Measurements from ENCODE around the gene RPS6KB1. TPM values are rescaled to one million over a fixed set of nuclear protein-coding genes. Genes with fewer than 3 reads are reported as not detected.

The RPS6KB1 gene
- polyA plus RNA-seq (2013): 22.9 TPM

- CTCF ChIA-PET: interaction anchor here (1.1 to 2.1 kb wide), 4 partner anchors 12 to 34 kb away, joined by 4 to 6 read pairs (median 4); no protein-coding TSS in a partner anchor
- Histone ChIP-seq H3K9me3 (ENCODE audit: control extremely low read depth in 1 of 5, control insufficient read depth in 4 of 5, insufficient read depth in 2 of 5, low read depth in 1 of 5, low read length in 4 of 5) (no peaks in the 10 kb centered on the region), H3K27ac (ENCODE audit: insufficient read depth in 1 of 2, low read depth in 1 of 2, low read length in 2 of 2, poor library complexity in 1 of 2, severe bottlenecking in 2 of 2) (peak within 1 kb of the TSS; percentile 86 to 93), H3K4me3 (ENCODE audit: control insufficient read depth in 1 of 7, extremely low read depth in 1 of 7, insufficient read depth in 4 of 7, low read depth in 2 of 7, low read length in 6 of 7) (peak within 1 kb of the TSS; percentile 77 to 98 (median 94)), H3K27me3 (replicated peaks in 2 of 5; ENCODE audit: control insufficient read depth in 4 of 5, insufficient read depth in 5 of 5, low read length in 4 of 5) (no peaks in the 10 kb centered on the region), H3K36me3 (ENCODE audit: control insufficient read depth in 4 of 4, insufficient read depth in 4 of 4, low read length in 3 of 4) (peaks cover 4 to 7% (median 5%) of the 10 kb centered on the region in 4 experiments), H3K4me1 (ENCODE audit: control extremely low read depth in 1 of 4, control insufficient read depth in 4 of 4, insufficient read depth in 4 of 4, low read length in 3 of 4) (peaks cover 6 to 23% (median 18%) of the 10 kb centered on the region in 4 experiments)
- peak; percentile 99 to 100 (median 99) for DNase-seq
- POLR2A ChIA-PET: interaction anchor here (0.6 to 1.4 kb wide), 5 partner anchors 11 to 333 kb away, joined by 3 to 7 read pairs (median 3); partner anchors contain the start of gene RNFT1
- WGBS (ENCODE audit: insufficient coverage): 0% methylated on average over 37 of the region's 61 CpGs
Measured at GRCh38 chr17:59892924-59893675, at the start of gene RPS6KB1, which contains the start of gene TUBD1. TSS of gene RPS6KB1 (plus strand) at chr17:59893121. CDS start at chr17:59893185, 64 bp downstream. TSS of gene TUBD1 (minus strand) at chr17:59892943. CDS start at chr17:59891002, 1,941 bp downstream.

DNA sequence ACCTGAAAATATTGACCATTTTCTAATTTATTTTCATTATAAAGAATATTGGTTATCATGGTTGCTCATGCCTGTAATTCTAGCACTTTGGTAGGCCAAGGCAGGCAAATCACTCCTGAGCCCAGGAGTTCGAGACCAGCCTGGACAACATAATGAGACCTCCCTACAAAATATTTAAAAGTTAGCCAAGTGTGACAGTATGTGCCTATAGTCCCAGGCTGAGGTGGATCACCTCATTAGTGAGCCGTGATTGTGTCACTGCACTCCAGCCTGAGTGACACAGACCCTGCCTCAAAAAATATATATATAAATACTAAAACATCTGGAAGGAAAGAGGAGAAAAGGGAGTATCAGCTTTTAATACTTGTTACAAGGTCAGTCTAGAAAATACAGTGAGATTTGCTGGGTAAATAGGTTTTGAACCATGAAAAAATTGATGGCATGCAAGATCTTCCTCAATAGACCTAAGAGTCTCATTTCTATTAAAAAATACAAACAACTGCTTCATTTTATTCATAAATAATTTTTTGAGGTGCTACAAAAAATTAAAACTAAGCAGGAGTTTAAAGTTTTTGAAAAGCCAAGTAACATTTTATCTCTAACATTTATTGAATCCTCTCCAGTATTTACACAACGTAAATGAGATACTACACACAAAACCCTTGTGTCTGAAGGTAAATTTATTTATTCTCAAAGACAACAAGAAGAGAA is 47.9 kb upstream of the RPS6KB1 start:
- WGBS (ENCODE audit: insufficient coverage): no CpG with 5 or more reads among the region's 3 CpGs
- Histone ChIP-seq H3K36me3 (ENCODE audit: control insufficient read depth in 4 of 4, insufficient read depth in 4 of 4, low read length in 3 of 4) (peaks cover 3 to 11% (median 8%) of the 10 kb centered on the region in 4 experiments), H3K4me1 (ENCODE audit: control extremely low read depth in 1 of 4, control insufficient read depth in 4 of 4, insufficient read depth in 4 of 4, low read length in 3 of 4) (peaks cover 13 to 63% (median 37%) of the 10 kb centered on the region in 4 experiments), H3K9me3 (ENCODE audit: control extremely low read depth in 1 of 5, control insufficient read depth in 4 of 5, insufficient read depth in 2 of 5, low read depth in 1 of 5, low read length in 4 of 5) (no peaks in the 10 kb centered on the region), H3K27me3 (replicated peaks in 2 of 5; ENCODE audit: control insufficient read depth in 4 of 5, insufficient read depth in 5 of 5, low read length in 4 of 5) (no peaks in the 10 kb centered on the region), H3K27ac (ENCODE audit: insufficient read depth in 1 of 2, low read depth in 1 of 2, low read length in 2 of 2, poor library complexity in 1 of 2, severe bottlenecking in 2 of 2) (peak overlapping the region in 1 of 2 experiments; percentile 80), H3K4me3 (ENCODE audit: control insufficient read depth in 1 of 7, extremely low read depth in 1 of 7, insufficient read depth in 4 of 7, low read depth in 2 of 7, low read length in 6 of 7) (peak overlapping the region in 1 of 7 experiments; percentile 3)
- ChIA-PET POLR2A (interaction anchor here (1.2 kb wide), 1 partner anchor 24 kb away, joined by 6 read pairs; no protein-coding TSS in a partner anchor), CTCF (no interaction called here)
- DNase-seq: no peak

- peaks cover 8 to 55% (median 31%) of the 10 kb centered on the region in 4 experiments for H3K4me1 ChIP-seq (ENCODE audit: control extremely low read depth in 1 of 4, control insufficient read depth in 4 of 4, insufficient read depth in 4 of 4, low read length in 3 of 4)
- peak in 2 of 3 donors; percentile 83 to 87 for DNase-seq
- H3K27me3 ChIP-seq (replicated peaks in 2 of 5; ENCODE audit: control insufficient read depth in 4 of 5, insufficient read depth in 5 of 5, low read length in 4 of 5): no peaks in the 10 kb centered on the region
- H3K27ac ChIP-seq (ENCODE audit: insufficient read depth in 1 of 2, low read depth in 1 of 2, low read length in 2 of 2, poor library complexity in 1 of 2, severe bottlenecking in 2 of 2): peak overlapping the region; percentile 65 to 80
- no peaks in the 10 kb centered on the region for H3K9me3 ChIP-seq (ENCODE audit: control extremely low read depth in 1 of 5, control insufficient read depth in 4 of 5, insufficient read depth in 2 of 5, low read depth in 1 of 5, low read length in 4 of 5)
- POLR2A ChIA-PET: interaction anchor here (0.7 to 1.2 kb wide), 3 partner anchors 17 to 739 kb away, joined by 4 to 6 read pairs (median 4); partner anchors contain the start of gene TRIM37
- H3K4me3 ChIP-seq (ENCODE audit: control insufficient read depth in 1 of 7, extremely low read depth in 1 of 7, insufficient read depth in 4 of 7, low read depth in 2 of 7, low read length in 6 of 7): peak overlapping the region in 1 of 7 experiments; percentile 3
- CTCF ChIA-PET: interaction anchor here (0.5 to 5.2 kb wide), 5 partner anchors 7 to 72 kb away, joined by 3 to 25 read pairs (median 4); no protein-coding TSS in a partner anchor
- peaks cover 0 to 5% (median 2%) of the 10 kb centered on the region in 4 experiments for H3K36me3 ChIP-seq (ENCODE audit: control insufficient read depth in 4 of 4, insufficient read depth in 4 of 4, low read length in 3 of 4)
- 50% methylated on average over 1 of the region's 3 CpGs for WGBS (ENCODE audit: insufficient coverage)
Measured at GRCh38 chr17:59845595-59846393, 47.1 kb upstream of the RPS6KB1 start.

DNA sequence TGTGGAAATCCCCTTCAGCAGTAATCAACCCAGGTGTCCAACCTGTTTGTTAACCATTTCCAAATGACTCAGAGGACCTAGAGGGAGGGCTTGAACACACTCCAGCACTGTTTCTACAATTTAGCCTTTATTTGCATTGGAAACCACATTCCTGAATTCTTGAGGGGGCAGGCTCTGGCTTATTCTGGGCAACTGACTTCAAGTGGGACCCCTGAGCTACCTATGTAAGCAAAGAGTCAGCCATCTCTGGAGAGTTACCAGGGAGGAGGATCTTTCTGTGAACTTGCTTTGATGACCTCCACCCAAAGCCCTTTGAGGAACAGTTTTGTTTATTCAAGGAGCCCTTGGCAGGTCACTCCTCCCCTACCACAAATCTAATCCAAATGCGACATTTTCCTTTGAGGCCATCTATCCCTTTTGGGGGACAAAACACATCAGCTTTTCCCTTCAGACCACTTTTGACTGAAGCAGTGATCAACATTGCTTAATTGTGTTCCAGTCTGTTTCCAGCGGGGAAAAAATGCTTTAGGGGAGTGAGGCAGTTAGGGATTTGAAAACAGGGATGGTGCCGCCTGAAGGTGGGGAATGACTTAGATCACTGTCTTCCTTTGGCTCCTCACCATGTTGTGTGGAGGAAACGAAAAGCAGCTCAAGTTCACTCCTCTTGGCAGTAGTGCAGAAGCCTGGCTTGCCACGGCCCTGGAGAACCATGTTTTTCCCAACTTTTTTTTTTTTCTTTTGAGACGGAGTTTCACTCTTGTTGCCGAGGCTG is 46.3 kb upstream of the RPS6KB1 start:
- CTCF ChIA-PET: interaction anchor here (1.0 to 5.2 kb wide), 4 partner anchors 8 to 73 kb away, joined by 3 to 25 read pairs (median 4); no protein-coding TSS in a partner anchor
- POLR2A ChIA-PET: no interaction called here
- DNase-seq: peak in 2 of 3 donors; percentile 89 to 92
- no peak overlapping the region for H3K4me3 ChIP-seq (ENCODE audit: control insufficient read depth in 1 of 7, extremely low read depth in 1 of 7, insufficient read depth in 4 of 7, low read depth in 2 of 7, low read length in 6 of 7)
- peaks cover 0 to 5% (median 0%) of the 10 kb centered on the region in 4 experiments for H3K36me3 ChIP-seq (ENCODE audit: control insufficient read depth in 4 of 4, insufficient read depth in 4 of 4, low read length in 3 of 4)
- no peaks in the 10 kb centered on the region for H3K9me3 ChIP-seq (ENCODE audit: control extremely low read depth in 1 of 5, control insufficient read depth in 4 of 5, insufficient read depth in 2 of 5, low read depth in 1 of 5, low read length in 4 of 5)
- peak overlapping the region; percentile 65 to 80 for H3K27ac ChIP-seq (ENCODE audit: insufficient read depth in 1 of 2, low read depth in 1 of 2, low read length in 2 of 2, poor library complexity in 1 of 2, severe bottlenecking in 2 of 2)
- H3K4me1 ChIP-seq (ENCODE audit: control extremely low read depth in 1 of 4, control insufficient read depth in 4 of 4, insufficient read depth in 4 of 4, low read length in 3 of 4): peaks cover 8 to 50% (median 27%) of the 10 kb centered on the region in 4 experiments
- WGBS (ENCODE audit: insufficient coverage): 91% methylated on average over 7 of the region's 7 CpGs
- H3K27me3 ChIP-seq (replicated peaks in 2 of 5; ENCODE audit: control insufficient read depth in 4 of 5, insufficient read depth in 5 of 5, low read length in 4 of 5): no peaks in the 10 kb centered on the region

- ChIA-PET CTCF (interaction anchor here (2.1 to 5.2 kb wide), 3 partner anchors 9 to 21 kb away, joined by 8 to 25 read pairs (median 12); no protein-coding TSS in a partner anchor), POLR2A (interaction anchor here (0.6 to 0.7 kb wide), 2 partner anchors 57 to 105 kb away, joined by 3 to 4 read pairs; no protein-coding TSS in a partner anchor)
- H3K27me3 ChIP-seq (replicated peaks in 2 of 5; ENCODE audit: control insufficient read depth in 4 of 5, insufficient read depth in 5 of 5, low read length in 4 of 5): no peaks in the 10 kb centered on the region
- H3K9me3 ChIP-seq (ENCODE audit: control extremely low read depth in 1 of 5, control insufficient read depth in 4 of 5, insufficient read depth in 2 of 5, low read depth in 1 of 5, low read length in 4 of 5): no peaks in the 10 kb centered on the region
- 100% methylated on average over 1 of the region's 6 CpGs for WGBS (ENCODE audit: insufficient coverage)
- H3K4me1 ChIP-seq (ENCODE audit: control extremely low read depth in 1 of 4, control insufficient read depth in 4 of 4, insufficient read depth in 4 of 4, low read length in 3 of 4): peaks cover 8 to 50% (median 27%) of the 10 kb centered on the region in 4 experiments
- no peak for DNase-seq
- H3K4me3 ChIP-seq (ENCODE audit: control insufficient read depth in 1 of 7, extremely low read depth in 1 of 7, insufficient read depth in 4 of 7, low read depth in 2 of 7, low read length in 6 of 7): no peak overlapping the region
- no peaks in the 10 kb centered on the region for H3K36me3 ChIP-seq (ENCODE audit: control insufficient read depth in 4 of 4, insufficient read depth in 4 of 4, low read length in 3 of 4)
- no peak overlapping the region for H3K27ac ChIP-seq (ENCODE audit: insufficient read depth in 1 of 2, low read depth in 1 of 2, low read length in 2 of 2, poor library complexity in 1 of 2, severe bottlenecking in 2 of 2)
Measured at GRCh38 chr17:59848385-59848668, 44.6 kb upstream of the RPS6KB1 start.

DNA sequence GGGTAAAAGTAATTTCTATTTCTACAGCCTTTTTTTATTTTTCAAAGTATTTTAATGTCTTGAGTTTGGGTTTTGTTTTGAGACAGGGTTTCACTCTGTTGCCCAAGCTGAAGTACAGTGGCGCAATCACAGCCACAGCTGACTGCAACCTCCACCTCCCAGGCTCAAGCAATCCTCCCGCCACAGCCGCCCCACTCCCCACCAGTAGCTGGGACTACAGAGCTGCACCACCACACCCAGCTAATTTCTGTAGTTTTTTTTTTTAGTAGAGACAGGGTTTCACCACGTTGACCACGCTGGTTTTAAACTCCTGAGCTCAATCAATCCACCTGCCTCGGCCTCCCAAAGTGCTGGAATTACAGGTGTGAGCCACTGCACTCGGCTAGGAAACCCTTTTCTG is 44.1 kb upstream of the RPS6KB1 start:
- peaks cover 8 to 50% (median 27%) of the 10 kb centered on the region in 4 experiments for H3K4me1 ChIP-seq (ENCODE audit: control extremely low read depth in 1 of 4, control insufficient read depth in 4 of 4, insufficient read depth in 4 of 4, low read length in 3 of 4)
- no peaks in the 10 kb centered on the region for H3K9me3 ChIP-seq (ENCODE audit: control extremely low read depth in 1 of 5, control insufficient read depth in 4 of 5, insufficient read depth in 2 of 5, low read depth in 1 of 5, low read length in 4 of 5)
- DNase-seq: peak in 2 of 3 donors; percentile 79 to 82
- H3K4me3 ChIP-seq (ENCODE audit: control insufficient read depth in 1 of 7, extremely low read depth in 1 of 7, insufficient read depth in 4 of 7, low read depth in 2 of 7, low read length in 6 of 7): no peak overlapping the region
- 79% methylated on average over 3 of the region's 7 CpGs for WGBS (ENCODE audit: insufficient coverage)
- ChIA-PET CTCF (interaction anchor here (0.9 to 5.2 kb wide), 4 partner anchors 10 to 90 kb away, joined by 3 to 25 read pairs (median 10); no protein-coding TSS in a partner anchor), POLR2A (no interaction called here)
- H3K36me3 ChIP-seq (ENCODE audit: control insufficient read depth in 4 of 4, insufficient read depth in 4 of 4, low read length in 3 of 4): no peaks in the 10 kb centered on the region
- H3K27ac ChIP-seq (ENCODE audit: insufficient read depth in 1 of 2, low read depth in 1 of 2, low read length in 2 of 2, poor library complexity in 1 of 2, severe bottlenecking in 2 of 2): no peak overlapping the region
- no peaks in the 10 kb centered on the region for H3K27me3 ChIP-seq (replicated peaks in 2 of 5; ENCODE audit: control insufficient read depth in 4 of 5, insufficient read depth in 5 of 5, low read length in 4 of 5)

Data from common myeloid progenitor, CD34-positive (primary cell).